ENCODE data around the gene CYP26B1. TPM values are rescaled to one million over a fixed set of nuclear protein-coding genes. Genes with fewer than 3 reads are reported as not detected.

CYP26B1 gene
- total RNA-seq, 1 experiment from 2014 or later: 0.42 TPM

- ChIA-PET CTCF (interaction anchor here (0.7 to 3.3 kb wide), 2 partner anchors 11 to 216 kb away, joined by 3 to 19 read pairs; no protein-coding TSS in a partner anchor), POLR2A (no interaction called here)
- no peak overlapping the region for H3K4me3 Mint-ChIP-seq
- DNase-seq (ENCODE audit: low spot score) (no peak), ATAC-seq (no peak)
- no peaks in the 10 kb centered on the region for H3K36me3 Mint-ChIP-seq
- H3K27me3 Mint-ChIP-seq (ENCODE audit: low read depth): peaks cover 57% of the 10 kb centered on the region
- TF ChIP-seq NR1H2 (CRISPR knock-in tag; IDR thresholded peaks at IDR 0.05): no peak
- TF ChIP-seq FOXJ3 (CRISPR knock-in tag; IDR thresholded peaks at IDR 0.05; ENCODE audit: borderline replicate concordance): no peak
- TF ChIP-seq GABPB1 (CRISPR knock-in tag; IDR thresholded peaks at IDR 0.05): no peak
- no peak for TF ChIP-seq RELA (CRISPR knock-in tag; IDR thresholded peaks at IDR 0.05; ENCODE audit: borderline replicate concordance)
- TF ChIP-seq MLX (CRISPR knock-in tag; IDR thresholded peaks at IDR 0.05): no peak
- TF ChIP-seq USF1 (CRISPR knock-in tag; IDR thresholded peaks at IDR 0.05): no peak
- no peak for TF ChIP-seq STAT6 (CRISPR knock-in tag; conservative IDR thresholded peaks at IDR 0.05; ENCODE audit: low read depth)
- TF ChIP-seq ARID4B (CRISPR knock-in tag; IDR thresholded peaks at IDR 0.05; ENCODE audit: borderline replicate concordance): no peak
- no peaks in the 10 kb centered on the region for H3K9me3 Mint-ChIP-seq
- no peak overlapping the region for H3K27ac Mint-ChIP-seq
- peaks cover 19% of the 10 kb centered on the region for H3K4me1 Mint-ChIP-seq
These were observed 8.2 kb downstream of the CYP26B1 start for GRCh38 chr2:72139471-72139873.

- ATAC-seq: no peak
- no peak for TF ChIP-seq CREB1 (CRISPR knock-in tag; IDR thresholded peaks at IDR 0.05)
- TF ChIP-seq E2F1 (CRISPR knock-in tag; IDR thresholded peaks at IDR 0.05): no peak
- TF ChIP-seq PRDM15 (CRISPR knock-in tag; IDR thresholded peaks at IDR 0.05): no peak
- TF ChIP-seq ZNF121 (CRISPR knock-in tag; IDR thresholded peaks at IDR 0.05): no peak
- no peak for TF ChIP-seq AR (CRISPR knock-in tag; IDR thresholded peaks at IDR 0.05)
- TF ChIP-seq CTCF (IDR thresholded peaks at IDR 0.05): no peak
These were observed 8.7 kb downstream of the CYP26B1 start for GRCh38 chr2:72138921-72139381.

More at GRCh38 chr2:72138921-72139381, 8.7 kb downstream of the CYP26B1 start:
- CTCF ChIA-PET: interaction anchor here (2.0 to 3.3 kb wide), 4 partner anchors 10 to 23 kb away, joined by 8 to 19 read pairs (median 18); no protein-coding TSS in a partner anchor
- DNase-seq (ENCODE audit: low spot score): no peak
- H3K27me3 Mint-ChIP-seq (ENCODE audit: low read depth): peaks cover 53% of the 10 kb centered on the region
- H3K27ac Mint-ChIP-seq: no peak overlapping the region
- no peaks in the 10 kb centered on the region for H3K36me3 Mint-ChIP-seq
- no peaks in the 10 kb centered on the region for H3K9me3 Mint-ChIP-seq
- H3K4me3 Mint-ChIP-seq: no peak overlapping the region
- POLR2A ChIA-PET: no interaction called here
- H3K4me1 Mint-ChIP-seq: peaks cover 17% of the 10 kb centered on the region

Measured in WTC11 (cell line).